Sciatic nerve (tissue), 1 donor: Measurements from ENCODE around the gene ZNF221. TPM values are rescaled to one million over a fixed set of nuclear protein-coding genes. Genes with fewer than 3 reads are reported as not detected.

Experiments
- total RNA-seq: library from RNA; stranded (reverse); fragmentation: NEBNext Ultra II Directional; extraction: Animal tissue kit (Norgen Biotek cat#: 25700); gene quantifications from one replicate; pipeline ENCODE4 v1.2.1, GENCODE V29; 2021
- donor health status: DM: no; HTN: no; CAD: no.

Gene ZNF221
- total RNA-seq, 1 donor from 2014 or later, result 12.2 TPM

Other genes starting within 250 kb of the ZNF221 start
- gene IRGC, start 235.2 kb upstream of the ZNF221 start, total RNA-seq, result not detected
- gene SMG9, start 196.3 kb upstream of the ZNF221 start, total RNA-seq, result 41.1 TPM
- gene KCNN4, start 170.3 kb upstream of the ZNF221 start, total RNA-seq, result 3.0 TPM
- 1.4 TPM for gene LYPD5, start 148.8 kb upstream of the ZNF221 start, total RNA-seq
- gene ZNF283, start 123.9 kb upstream of the ZNF221 start, total RNA-seq, result 17.4 TPM
- gene ZNF404, start 67.3 kb upstream of the ZNF221 start, total RNA-seq, result 5.9 TPM
- 16.3 TPM for gene ZNF45, start 15.9 kb upstream of the ZNF221 start, total RNA-seq
- 9.4 TPM for gene ZNF155, start 33.0 kb downstream of the ZNF221 start, total RNA-seq
- gene ZNF230, start 51.7 kb downstream of the ZNF221 start, total RNA-seq, result 7.2 TPM
- gene ZNF222, start 74.2 kb downstream of the ZNF221 start, total RNA-seq, result 3.1 TPM
- gene ZNF223, start 100.8 kb downstream of the ZNF221 start, total RNA-seq, result 6.0 TPM
- 3.2 TPM for gene ZNF284, start 120.9 kb downstream of the ZNF221 start, total RNA-seq
- gene ZNF224, start 143.1 kb downstream of the ZNF221 start, total RNA-seq, result 37.6 TPM
- gene ZNF225, start 162.2 kb downstream of the ZNF221 start, total RNA-seq, result 7.0 TPM
- gene ZNF234, start 190.3 kb downstream of the ZNF221 start, total RNA-seq, result 16.6 TPM
- gene ZNF226, start 213.9 kb downstream of the ZNF221 start, total RNA-seq, result 29.8 TPM